Fibroblast of upper back skin (primary cell): ENCODE measurements around the gene CNTNAP1.

ENCODE experiments used
- DNase-seq: peaks from one replicate; pipeline ENCODE4 v3.0.0-alpha.2; 2013

Gene CNTNAP1

DNA sequence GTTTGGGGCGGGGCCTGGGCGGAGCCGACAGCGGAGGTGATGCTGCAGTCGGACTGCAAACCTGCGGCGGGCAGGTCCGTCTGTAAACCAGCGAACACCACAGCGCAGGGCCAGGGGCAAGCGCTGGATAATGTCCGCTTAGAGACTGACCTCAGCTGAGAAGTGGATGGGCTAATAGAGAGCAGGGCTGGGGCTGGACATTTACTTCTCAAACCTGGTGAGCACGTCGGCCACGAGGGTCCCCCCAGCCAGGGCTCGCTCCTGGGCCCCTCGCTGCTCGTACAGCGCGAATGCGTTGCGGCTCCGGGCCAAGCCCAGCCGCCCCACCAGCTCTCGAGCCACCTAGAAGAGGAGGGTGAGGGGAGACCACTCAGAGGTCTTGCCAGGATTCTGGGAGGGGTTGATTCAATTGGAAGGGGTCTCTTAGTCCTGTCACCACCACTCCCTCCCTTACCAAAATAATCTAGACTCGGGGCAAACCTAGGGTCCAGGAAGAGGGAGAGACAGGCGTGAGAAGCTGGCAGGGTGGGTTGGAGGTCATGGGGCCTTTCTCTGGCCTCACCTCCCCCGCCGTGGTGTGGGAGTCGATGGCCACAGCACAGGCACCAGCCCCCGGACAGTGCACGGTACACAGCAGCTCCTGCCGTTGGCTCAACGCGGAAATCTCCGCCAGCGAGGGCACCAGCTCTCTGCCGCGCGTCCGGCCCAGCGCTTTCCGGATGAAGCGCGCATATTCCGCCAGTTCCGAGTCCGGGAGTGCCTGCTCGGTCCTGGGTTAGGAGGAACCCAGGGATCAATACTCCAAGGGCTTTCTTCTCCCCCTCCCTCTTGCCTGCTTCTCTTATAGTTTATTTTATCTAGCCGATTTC, 11.3 kb upstream of the CNTNAP1 start:
- no peak for DNase-seq

DNA sequence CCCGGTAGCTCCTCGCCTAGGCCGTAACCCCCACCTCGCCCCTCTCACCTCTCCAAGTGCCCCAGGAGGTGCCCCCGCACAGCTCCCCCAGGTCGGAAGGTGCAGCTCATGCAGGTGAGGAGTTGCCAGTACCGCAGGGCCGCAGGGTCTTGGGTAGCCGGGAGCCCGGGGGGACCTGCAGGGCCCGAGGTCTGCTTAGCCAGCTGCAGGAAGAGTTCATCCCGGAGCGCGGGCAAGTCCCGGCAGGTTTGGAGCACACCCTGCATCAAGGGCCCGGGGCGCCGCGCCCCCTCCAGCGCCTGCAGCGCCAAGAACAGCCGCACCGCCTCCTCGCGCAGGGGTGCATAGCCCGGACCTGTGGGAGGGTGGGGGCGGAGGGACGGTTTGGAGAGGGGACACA, 10.3 kb upstream of the CNTNAP1 start:
- DNase-seq = no peak

DNA sequence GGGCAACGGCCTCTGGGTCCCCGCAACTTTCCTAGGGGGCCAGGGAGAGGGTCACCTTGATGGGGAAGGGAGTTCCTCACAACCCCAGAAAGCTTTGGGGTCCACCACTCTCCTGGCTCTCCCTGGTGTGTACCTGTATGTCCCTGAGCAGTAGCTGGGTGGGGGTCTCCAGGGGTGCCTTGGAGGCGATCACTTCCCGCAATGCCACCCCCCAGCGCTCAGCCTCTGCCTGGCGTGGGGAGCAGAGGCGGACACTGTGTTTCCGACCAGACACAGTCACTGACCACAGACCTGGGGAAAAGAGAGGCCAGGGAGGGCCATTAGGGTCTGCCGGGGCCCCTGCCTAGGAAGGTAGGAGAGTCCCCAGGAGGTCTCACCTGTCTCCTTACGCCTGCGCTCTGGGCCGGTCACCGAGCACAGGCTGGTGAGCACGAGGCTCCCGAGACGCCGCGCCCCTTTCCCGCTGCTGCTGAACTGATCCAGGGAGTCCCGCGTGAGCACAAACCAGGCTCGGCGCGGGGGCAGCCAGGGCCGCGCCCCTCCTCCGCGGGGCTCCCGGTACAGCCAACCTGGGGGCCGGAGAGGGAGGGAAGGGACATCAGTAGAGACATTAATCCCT, 9.0 kb upstream of the CNTNAP1 start:
- DNase-seq = no peak

DNA sequence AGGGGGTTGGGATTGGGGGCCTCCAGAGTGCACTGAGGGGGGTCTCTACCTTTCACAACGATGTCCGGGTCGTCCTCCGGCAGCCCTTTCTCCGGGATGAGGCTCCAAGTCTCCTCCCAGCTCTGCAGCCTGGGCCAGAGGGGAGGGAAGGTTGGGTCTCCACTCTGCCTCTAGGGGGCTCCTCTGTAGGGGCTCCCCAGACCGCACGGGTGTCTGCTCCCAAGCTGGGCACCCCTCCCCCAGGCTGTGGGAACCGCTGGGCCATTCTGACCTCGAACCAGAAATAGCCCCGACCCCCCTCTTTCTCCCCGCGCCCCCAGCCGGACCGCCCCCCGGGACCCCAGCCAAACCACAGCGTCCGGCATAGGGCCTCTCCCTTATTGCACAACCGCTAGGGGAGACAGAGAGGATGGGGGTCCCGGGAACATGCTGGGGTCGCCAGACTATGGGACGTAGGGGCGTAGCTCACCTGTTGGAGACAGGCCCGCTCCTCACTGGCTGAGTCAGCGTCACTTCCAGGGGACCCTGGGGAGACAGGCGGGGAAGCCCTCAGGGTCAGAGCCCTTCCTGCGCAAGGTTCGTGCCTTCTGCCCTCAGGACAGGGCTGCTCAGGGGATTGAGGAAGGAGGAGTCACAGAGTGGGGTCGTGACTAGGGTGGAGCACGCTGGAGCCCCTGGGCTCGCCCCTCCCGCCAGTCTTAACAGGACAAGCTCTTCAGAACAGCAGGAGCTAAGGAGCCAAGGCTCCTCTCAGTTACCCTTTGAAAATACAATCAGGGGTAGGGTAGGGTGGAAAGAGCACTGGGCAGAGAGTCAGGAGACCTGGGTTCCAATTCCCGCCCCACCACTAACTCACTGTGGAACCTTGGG, 8.2 kb upstream of the CNTNAP1 start:
- DNase-seq = peak; percentile 60

DNA sequence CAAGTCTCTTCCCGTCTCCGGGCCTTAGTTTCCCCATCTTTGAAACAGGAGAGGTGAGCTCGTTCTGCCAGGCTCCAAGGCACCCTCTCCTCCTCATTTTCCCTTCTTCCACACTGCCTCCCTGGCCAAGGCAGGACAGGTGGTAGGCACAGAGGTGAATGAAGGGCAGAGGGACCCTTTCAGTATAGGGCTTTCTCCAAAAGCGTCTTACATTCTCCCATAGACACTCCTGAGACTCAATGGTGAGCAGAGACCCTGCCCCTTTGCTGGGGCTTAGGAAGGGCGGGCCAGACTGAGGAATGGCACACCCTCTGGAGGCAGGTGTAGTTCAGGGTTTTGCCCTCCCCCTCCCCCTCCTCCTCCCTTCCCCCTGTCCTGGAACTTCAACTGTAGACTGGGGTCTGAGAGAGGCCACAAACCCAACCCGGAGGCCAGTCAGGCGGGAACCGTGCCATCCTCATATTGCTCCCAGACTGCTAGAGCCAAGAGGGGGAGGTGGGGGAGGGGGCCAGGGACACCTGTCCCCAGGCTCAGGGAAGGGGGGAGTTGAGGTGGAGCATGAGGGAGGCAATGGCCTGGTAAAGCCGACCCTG, 7.5 kb upstream of the CNTNAP1 start:
- DNase-seq = no peak

GRCh38 chr17:42675348-42675964, 6.9 kb upstream of the CNTNAP1 start:
- no peak for DNase-seq

GRCh38 chr17:42675965-42676423, 6.3 kb upstream of the CNTNAP1 start:
- peak; percentile 25 for DNase-seq

- DNase-seq = peak; percentile 23
Observed at GRCh38 chr17:42676424-42677011, 5.8 kb upstream of the CNTNAP1 start, which contains the start of gene PLEKHH3. Gene PLEKHH3, minus strand, starts transcription at chr17:42676994. Its CDS starts 431 bp downstream, at chr17:42676563.

DNA sequence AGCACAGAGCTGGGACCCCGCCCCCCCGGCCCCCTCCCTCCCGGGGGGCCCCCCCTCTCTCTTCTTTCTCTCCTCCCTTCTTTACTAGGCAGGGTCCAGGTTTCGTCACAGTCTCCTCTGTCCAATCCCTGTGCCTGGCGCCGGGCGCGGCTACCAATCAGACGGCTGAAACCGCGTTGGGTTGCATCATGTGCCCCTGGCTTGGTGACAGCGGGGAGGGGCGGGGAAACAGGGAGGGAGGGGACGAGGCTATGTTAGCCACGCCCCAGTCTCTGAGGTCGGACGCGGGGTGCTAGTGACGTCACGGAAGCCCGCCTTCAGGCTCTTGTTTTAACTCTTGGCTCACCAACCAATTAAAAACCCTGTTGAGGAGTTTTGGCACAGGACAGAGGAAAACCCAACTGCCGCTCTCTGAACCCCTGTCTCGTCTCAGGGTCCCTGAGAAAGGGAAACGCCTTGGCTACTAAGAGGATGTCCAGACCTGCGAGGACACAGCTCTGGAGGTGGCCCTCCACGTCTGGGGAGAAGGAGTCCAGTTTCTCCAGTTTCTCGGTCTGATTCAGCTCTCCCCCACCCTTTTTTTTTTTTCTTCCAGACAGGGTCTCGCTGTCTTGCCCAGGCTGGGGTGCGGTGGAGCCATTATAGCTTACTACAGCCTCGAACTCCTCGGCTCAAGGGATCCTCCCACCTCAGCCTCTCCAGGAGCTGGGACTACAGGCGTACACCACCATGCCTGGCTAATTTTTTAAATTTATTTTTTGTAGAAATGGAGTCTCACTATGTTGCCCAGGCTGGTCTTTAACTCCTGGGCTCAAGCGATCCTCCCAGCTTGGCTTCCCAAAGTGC, 5.1 kb upstream of the CNTNAP1 start:
- peak; percentile 100 for DNase-seq

- DNase-seq = peak; percentile 89
Observed at GRCh38 chr17:42677921-42678781, 4.2 kb upstream of the CNTNAP1 start.

GRCh38 chr17:42678951-42679491, 3.3 kb upstream of the CNTNAP1 start:
- DNase-seq = peak; percentile 65

GRCh38 chr17:42679492-42680330, 2.6 kb upstream of the CNTNAP1 start:
- DNase-seq = peak; percentile 66

- DNase-seq = peak; percentile 20
Observed at GRCh38 chr17:42680331-42680808, 2.0 kb upstream of the CNTNAP1 start.

DNA sequence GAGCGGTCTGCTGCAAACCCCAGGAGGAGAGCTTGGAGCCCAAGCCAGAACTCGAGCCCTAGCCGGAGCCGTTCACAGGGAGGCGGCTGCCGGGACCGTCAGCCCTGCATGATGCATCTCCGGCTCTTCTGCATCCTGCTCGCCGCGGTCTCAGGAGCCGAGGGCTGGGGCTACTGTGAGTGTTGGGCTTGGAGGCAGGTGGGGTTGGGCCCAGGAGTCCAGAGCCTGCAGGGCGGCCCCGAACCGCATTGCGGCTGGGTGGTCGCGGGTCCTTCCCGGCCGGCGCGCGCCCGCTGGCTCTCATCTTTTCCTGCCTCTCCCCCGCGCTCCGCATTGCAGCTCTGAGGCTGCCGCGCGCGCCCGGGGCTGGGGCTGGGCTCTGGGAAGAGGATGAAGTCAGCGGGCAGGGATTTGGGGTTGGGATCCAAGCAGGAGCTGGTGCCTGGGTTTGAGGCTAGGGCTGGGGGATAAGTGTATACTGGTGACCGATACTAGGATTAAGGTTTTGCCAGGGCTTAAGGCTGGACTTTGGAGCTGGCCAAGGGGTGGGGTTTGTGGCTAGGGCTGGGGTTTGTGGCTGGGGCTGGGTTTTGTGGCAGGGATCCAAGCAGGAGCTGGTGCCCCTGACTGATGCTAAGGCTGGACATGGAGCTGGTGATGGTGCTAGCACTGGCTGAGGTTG, 532 bp downstream of the CNTNAP1 start:
- DNase-seq = peak; percentile 41

- peak; percentile 34 for DNase-seq
Observed at GRCh38 chr17:42683407-42684034, 1.2 kb downstream of the CNTNAP1 start.

- no peak for DNase-seq
Observed at GRCh38 chr17:42684929-42685556, 2.7 kb downstream of the CNTNAP1 start.

- DNase-seq = no peak
Observed at GRCh38 chr17:42685831-42686230, 3.5 kb downstream of the CNTNAP1 start.
